Measurements from ENCODE around the gene CEACAM20.
A peak's percentile ranks its signal among the peaks of the same experiment; 100 is the strongest.
"Not testable (repeated sequence)": the region's sequence is repeated elsewhere in the genome, so short reads cannot be mapped to it uniquely, and the experiment has no call there.

CEACAM20 gene

GRCh38 chr19:44529536-44529935 is at the start of gene CEACAM20:
CEACAM20 (minus strand) TSS chr19:44529675; CDS start chr19:44529509, 166 bp downstream.
- no peak for DNase-seq (ENCODE audit: low spot score)

GRCh38 chr19:44577566-44577874 is 48.0 kb upstream of the CEACAM20 start:
- DNase-seq (ENCODE audit: low spot score), result no peak

- no peak for DNase-seq (ENCODE audit: low spot score)
These were observed 47.5 kb upstream of the CEACAM20 start for GRCh38 chr19:44576843-44577565.

- DNase-seq (ENCODE audit: low spot score), result peak; percentile 26
These were observed 45.7 kb upstream of the CEACAM20 start for GRCh38 chr19:44575116-44575700.

- no peak for DNase-seq (ENCODE audit: low spot score)
These were observed 44.9 kb upstream of the CEACAM20 start for GRCh38 chr19:44574186-44574950.

- no peak for DNase-seq (ENCODE audit: low spot score)
These were observed 44.2 kb upstream of the CEACAM20 start for GRCh38 chr19:44573627-44574026.

GRCh38 chr19:44573183-44573582 is 43.7 kb upstream of the CEACAM20 start:
- DNase-seq (ENCODE audit: low spot score), result no peak

GRCh38 chr19:44572581-44572900 is 43.1 kb upstream of the CEACAM20 start:
- no peak for DNase-seq (ENCODE audit: low spot score)

GRCh38 chr19:44571830-44572580 is 42.5 kb upstream of the CEACAM20 start:
- DNase-seq (ENCODE audit: low spot score), result no peak

GRCh38 chr19:44570984-44571684 is 41.7 kb upstream of the CEACAM20 start:
- peak; percentile 71 for DNase-seq (ENCODE audit: low spot score)

- no peak for DNase-seq (ENCODE audit: low spot score)
These were observed 41.1 kb upstream of the CEACAM20 start for GRCh38 chr19:44570603-44570983.

- DNase-seq (ENCODE audit: low spot score), result no peak
These were observed 38.3 kb upstream of the CEACAM20 start for GRCh38 chr19:44567745-44568144.

- no peak for DNase-seq (ENCODE audit: low spot score)
These were observed 37.5 kb upstream of the CEACAM20 start for GRCh38 chr19:44566984-44567383.

- not testable (repeated sequence) for DNase-seq (ENCODE audit: low spot score)
These were observed 33.7 kb upstream of the CEACAM20 start for GRCh38 chr19:44563086-44563655.

- no peak for DNase-seq (ENCODE audit: low spot score)
These were observed 28.5 kb upstream of the CEACAM20 start for GRCh38 chr19:44557933-44558332.

- DNase-seq (ENCODE audit: low spot score), result no peak
These were observed 25.3 kb upstream of the CEACAM20 start for GRCh38 chr19:44554641-44555246.

- DNase-seq (ENCODE audit: low spot score), result no peak
These were observed 24.1 kb upstream of the CEACAM20 start for GRCh38 chr19:44553478-44554171.

GRCh38 chr19:44552324-44552723 is 22.8 kb upstream of the CEACAM20 start:
- peak; percentile 82 for DNase-seq (ENCODE audit: low spot score)

GRCh38 chr19:44551850-44552249 is 22.4 kb upstream of the CEACAM20 start:
- DNase-seq (ENCODE audit: low spot score), result no peak

GRCh38 chr19:44550976-44551375 is 21.5 kb upstream of the CEACAM20 start:
- not testable (repeated sequence) for DNase-seq (ENCODE audit: low spot score)

- DNase-seq (ENCODE audit: low spot score), result no peak
These were observed 20.0 kb upstream of the CEACAM20 start for GRCh38 chr19:44549507-44549906.

Data from ecto neural progenitor cell (in vitro differentiated cells).